IMR-90 (cell line): ENCODE results near the gene TNF. TPM values are rescaled to one million over a fixed set of nuclear protein-coding genes. Genes with fewer than 3 reads are reported as not detected.

ENCODE experiments used
- ATAC-seq: fragments of 200-7000 bp; cut with Tn5 transposase; 2 replicates; pipeline ENCODE4 v1.9.1; 2020; ENCODE audit warnings: low read depth, mild to moderate bottlenecking, moderate library complexity
- BruUV-seq: library from RNA; stranded (reverse); fragments of 400-500 nt; replicated peaks from 2 replicates; lab custom pipeline; 2021; lab: Mats Ljungman, UMichigan
- CTCF ChIA-PET: fragments of 300-600 bp; formaldehyde crosslinking; extraction: SDS; loops from one replicate; lab custom pipeline; 2021; ENCODE audit warnings: antibody characterized with exemption; lab: Yijun Ruan, JAX
- POLR2A ChIA-PET: fragments of 300-600 bp; sonication (Branson Sonifier 250); formaldehyde crosslinking; loops from one replicate; lab custom pipeline; 2022; ENCODE audit warnings: antibody characterized with exemption; ENCODE audit not compliant: unreplicated experiment; lab: Charles Lee
- DNase-seq: peaks from one replicate; pipeline ENCODE4 v3.0.0; 2013
- H2AFZ ChIP-seq: replicated peaks from 2 replicates; pipeline ENCODE3; 2013; ENCODE audit warnings: low read length, mild to moderate bottlenecking; ENCODE audit not compliant: poor library complexity
- H2AK5ac ChIP-seq: 2 replicates; pipeline ENCODE4 v1.6.1; 2013; ENCODE audit warnings: low read depth, low read length, inconsistent platforms
- H2AK9ac ChIP-seq: replicated peaks from 2 replicates; pipeline ENCODE3; 2013; ENCODE audit warnings: mild to moderate bottlenecking, low read depth, low read length, moderate library complexity; ENCODE audit not compliant: poor library complexity
- H2BK120ac ChIP-seq: 2 replicates; pipeline ENCODE4 v1.6.1; 2013; ENCODE audit warnings: low read depth, low read length, inconsistent platforms
- H2BK15ac ChIP-seq: 3 replicates; pipeline ENCODE4 v1.6.1; 2013; ENCODE audit warnings: low read depth, low read length, inconsistent platforms
- H2BK20ac ChIP-seq: 2 replicates; pipeline ENCODE4 v1.6.1; 2013; ENCODE audit warnings: low read depth, mild to moderate bottlenecking, inconsistent platforms, low read length, moderate library complexity
- H2BK5ac ChIP-seq: 2 replicates; pipeline ENCODE4 v1.6.1; 2013; ENCODE audit warnings: mild to moderate bottlenecking, low read depth, low read length, inconsistent platforms; ENCODE audit not compliant: poor library complexity, severe bottlenecking
- H3K14ac ChIP-seq: replicated peaks from 2 replicates; pipeline ENCODE4 v1.6.1; 2013; ENCODE audit warnings: low read depth, low read length, inconsistent platforms
- H3K18ac ChIP-seq: 2 replicates; pipeline ENCODE4 v1.6.1; 2013; ENCODE audit warnings: low read depth, low read length, control low read depth
- H3K23ac ChIP-seq: 2 replicates; pipeline ENCODE4 v1.6.1; 2013; ENCODE audit warnings: low read depth, low read length, inconsistent platforms
- H3K27ac ChIP-seq: 2 replicates; pipeline ENCODE4 v1.5.1; 2013; ENCODE audit warnings: mild to moderate bottlenecking, control low read depth, low read length; ENCODE audit not compliant: insufficient read depth
- H3K27me3 ChIP-seq: 2 replicates; pipeline ENCODE4 v1.6.1; 2013; ENCODE audit warnings: low read length; ENCODE audit not compliant: control insufficient read depth, insufficient read depth
- H3K36me3 ChIP-seq: 2 replicates; pipeline ENCODE4 v1.6.1; 2013; ENCODE audit warnings: low read length, mixed read lengths; ENCODE audit not compliant: control insufficient read depth, insufficient read depth
- H3K4ac ChIP-seq: 2 replicates; pipeline ENCODE4 v1.6.1; 2013; ENCODE audit warnings: low read depth, low read length, inconsistent platforms
- H3K4me1 ChIP-seq: 2 replicates; pipeline ENCODE4 v1.6.1; 2013; ENCODE audit warnings: low read length, mixed read lengths; ENCODE audit not compliant: control insufficient read depth, insufficient read depth
- H3K4me2 ChIP-seq: 2 replicates; pipeline ENCODE4 v1.6.1; 2013; ENCODE audit warnings: low read depth, mild to moderate bottlenecking, control low read depth, low read length, moderate library complexity
- H3K4me3 ChIP-seq: 2 replicates; pipeline ENCODE4 v1.5.1; 2013; ENCODE audit warnings: low read depth, mild to moderate bottlenecking, control low read depth, low read length, moderate library complexity; ENCODE audit not compliant: insufficient read depth
- H3K56ac ChIP-seq: 2 replicates; pipeline ENCODE4 v1.6.1; 2013; ENCODE audit warnings: low read length, inconsistent platforms; ENCODE audit not compliant: insufficient read depth; ENCODE audit errors: extremely low read depth
- H3K79me1 ChIP-seq, 2 experiments: 2 replicates each; pipeline ENCODE4 v1.6.1; 2013; ENCODE audit warnings: low read length in 2 of 2, inconsistent platforms in 1 of 2, low read depth in 1 of 2
- H3K9ac ChIP-seq: 2 replicates; pipeline ENCODE4 v1.6.1; 2013; ENCODE audit warnings: low read depth, low read length, control low read depth
- H3K9me1 ChIP-seq: 2 replicates; pipeline ENCODE4 v1.6.1; 2013; ENCODE audit warnings: low read length, inconsistent platforms; ENCODE audit not compliant: insufficient read depth
- H3K9me3 ChIP-seq: 2 replicates; pipeline ENCODE4 v1.6.1; 2013; ENCODE audit warnings: low read length; ENCODE audit not compliant: control insufficient read depth, insufficient read depth
- H4K20me1 ChIP-seq: 2 replicates; pipeline ENCODE4 v1.6.1; 2013; ENCODE audit warnings: low read length, inconsistent platforms; ENCODE audit not compliant: insufficient read depth
- H4K5ac ChIP-seq: 2 replicates; pipeline ENCODE4 v1.6.1; 2013; ENCODE audit warnings: mild to moderate bottlenecking, low read depth, low read length, control low read depth
- H4K8ac ChIP-seq, 2 experiments: 2 replicates each; pipeline ENCODE4 v1.6.1; 2013; ENCODE audit warnings: low read depth in 2 of 2, low read length in 2 of 2, control low read depth in 1 of 2, inconsistent platforms in 1 of 2
- H4K91ac ChIP-seq: 2 replicates; pipeline ENCODE4 v1.6.1; 2013; ENCODE audit warnings: low read depth, low read length, inconsistent platforms; ENCODE audit not compliant: insufficient read depth
- CEBPB ChIP-seq: IDR thresholded peaks from 2 replicates; pipeline ENCODE4 v1.6.1; 2012; ENCODE audit warnings: low read depth, low read length, improper control_type of control experiment
- CHD1 ChIP-seq: IDR thresholded peaks from 2 replicates; pipeline ENCODE4 v1.6.1; 2012; ENCODE audit warnings: low read depth, low read length, improper control_type of control experiment
- RAD21 ChIP-seq: IDR thresholded peaks from 2 replicates; pipeline ENCODE4 v1.6.1; 2012; ENCODE audit warnings: low read length, improper control_type of control experiment
- WGBS, 2 experiments: methylation state at CpG; one replicate each; pipeline versions ENCODE4 v1.1.5 to v1.1.7; 2013; ENCODE audit warnings: missing lambda C conversion rate in 2 of 2; ENCODE audit not compliant: insufficient read length in 1 of 2; ENCODE audit errors: extremely low coverage in 2 of 2; 5-methylcytosine and 5-hydroxymethylcytosine counted together
- dilution Hi-C: fragments of 300-500 bp; cut with HindIII; formaldehyde crosslinking; loops from one replicate; pipeline ENCODE4 v1.14.3; 2018; ENCODE audit warnings: low sequenced_read_pairs; ENCODE audit not compliant: unreplicated experiment
- in situ Hi-C: fragments of 300-500 bp; cut with MboI; formaldehyde crosslinking; loops from 3 replicates; pipeline ENCODE4 v1.14.3; 2019; ENCODE audit warnings: low sequenced_read_pairs, inconsistent platforms, mixed read lengths
- intact Hi-C: fragments of 100-400 bp; cut with micrococcal nuclease; formaldehyde crosslinking; loops from 2 replicates; pipeline ENCODE4 v1.10.0; 2022
- polyA plus RNA-seq, 3 experiments: library from polyadenylated mRNA; depleted of rRNA; stranded (reverse); fragments of >200 nt; gene quantifications; 2 replicates each; pipeline ENCODE4 v1.2.3, GENCODE V29; 2012; ENCODE audit warnings: low replicate concordance in 1 of 3
- total RNA-seq: library from RNA; depleted of rRNA; stranded (reverse); fragments of >200 nt; gene quantifications from 2 replicates; pipeline ENCODE4 v1.2.3, GENCODE V29; 2012
- TF ChIP-seq, protein P1 (sequence below): fragments of 150-350 bp; IDR thresholded peaks from 2 replicates; pipeline ENCODE4 v1.6.1; 2017; ENCODE audit warnings: mild to moderate bottlenecking, antibody characterized with exemption, low read length, low read depth

TNF gene
- total and polyA plus RNA-seq, 2 of the 4 experiments (the other 2 are of a cell fraction), result not detected

DNA sequence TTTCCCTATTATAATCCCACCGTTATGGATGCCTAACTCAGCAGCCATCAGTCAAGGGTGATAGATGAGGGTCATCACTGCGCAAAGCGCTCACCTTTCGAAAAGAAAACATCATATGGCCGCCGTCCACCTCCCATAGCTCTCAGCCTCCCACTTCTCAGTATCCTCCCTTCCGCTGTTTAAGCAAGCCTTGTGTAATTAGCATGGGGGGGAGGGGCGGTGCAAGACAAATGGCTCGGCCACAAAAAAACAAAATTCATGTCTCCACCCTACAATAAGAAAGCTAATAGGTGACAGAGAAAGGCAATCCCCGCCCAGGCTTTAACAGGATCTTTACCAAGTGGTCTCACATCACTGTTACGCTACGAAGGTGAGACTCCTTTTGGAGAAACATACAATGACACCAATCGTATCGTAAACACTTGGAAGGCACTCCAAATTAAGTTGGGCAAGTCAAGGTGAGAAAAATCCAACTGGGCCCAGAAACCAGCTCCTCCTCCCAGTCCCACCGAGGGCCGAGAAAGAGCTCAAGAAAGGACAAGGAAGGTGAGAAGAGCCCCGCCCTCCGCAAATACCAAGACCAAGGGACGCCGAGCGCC lies 34.2 kb upstream of the TNF start:
- BruUV-seq, result TSS peak; percentile 86
- POLR2A ChIA-PET, result interaction anchor here (0.6 to 1.0 kb wide), 4 partner anchors 45 to 1428 kb away, joined by 3 to 4 read pairs (median 4); partner anchors contain the start of gene C6orf47

More for the DNA sequence above, 34.2 kb upstream of the TNF start:
- H3K27ac ChIP-seq, result peak overlapping the region; percentile 83
- H4K8ac ChIP-seq, result peak overlapping the region; percentile 87 to 99
- no peaks in the 10 kb centered on the region for H3K9me3 ChIP-seq
- H3K4me2 ChIP-seq, result peak overlapping the region; percentile 85
- in situ Hi-C loops (loop anchor here (5.0 to 10.0 kb wide), 2 partner anchors 49 to 294 kb away; no protein-coding TSS in a partner anchor), dilution Hi-C loops (no loop called here), intact Hi-C loops (loop anchor here (1.0 kb wide), 1 partner anchor 48 kb away; no protein-coding TSS in a partner anchor)
- TF ChIP-seq CHD1 (0 out of 2 replicates have a peak, but pooled peaks have one; percentile 22), CEBPB (peak; percentile 68), RAD21 (0 out of 2 replicates have a peak, but pooled peaks have one; percentile 4)
- TF ChIP-seq, protein P1, sequence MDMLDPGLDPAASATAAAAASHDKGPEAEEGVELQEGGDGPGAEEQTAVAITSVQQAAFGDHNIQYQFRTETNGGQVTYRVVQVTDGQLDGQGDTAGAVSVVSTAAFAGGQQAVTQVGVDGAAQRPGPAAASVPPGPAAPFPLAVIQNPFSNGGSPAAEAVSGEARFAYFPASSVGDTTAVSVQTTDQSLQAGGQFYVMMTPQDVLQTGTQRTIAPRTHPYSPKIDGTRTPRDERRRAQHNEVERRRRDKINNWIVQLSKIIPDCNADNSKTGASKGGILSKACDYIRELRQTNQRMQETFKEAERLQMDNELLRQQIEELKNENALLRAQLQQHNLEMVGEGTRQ, result no peak
- peak overlapping the region; percentile 99 for H2AK5ac ChIP-seq
- H2BK120ac ChIP-seq, result peak overlapping the region; percentile 73
- peak overlapping the region; percentile 69 for H3K18ac ChIP-seq
- peak overlapping the region; percentile 36; the same call in 1 of the 2 replicates for H2BK20ac ChIP-seq
- ATAC-seq (peak; percentile 25; the same call in 1 of the 2 replicates), DNase-seq (peak; percentile 50)
- peak overlapping the region; percentile 98 for H2AK9ac ChIP-seq
- WGBS, 2 experiments, result 0% methylated on average over 2 of the region's 21 CpGs; no CpG with 5 or more reads in 1 of the 2 experiments
- peak overlapping the region; percentile 99 for H4K91ac ChIP-seq
- peaks cover 10% of the 10 kb centered on the region for H3K4me1 ChIP-seq
- H2BK5ac ChIP-seq, result peak overlapping the region; percentile 99
- peak overlapping the region; percentile 93 for H2AFZ ChIP-seq
- peak overlapping the region; percentile 99 for H3K23ac ChIP-seq
- peak overlapping the region; percentile 35; the same call in 1 of the 3 replicates for H2BK15ac ChIP-seq
- CTCF ChIA-PET, result interaction anchor here (0.6 to 1.5 kb wide), 4 partner anchors 9 to 58 kb away, joined by 3 to 6 read pairs (median 3); no protein-coding TSS in a partner anchor
- H3K9me1 ChIP-seq, result 0 out of 2 replicates have a peak, but pooled peaks cover 6% of the 10 kb centered on the region
- H4K5ac ChIP-seq, result peak overlapping the region; percentile 87
- H3K36me3 ChIP-seq, result peaks cover 32% of the 10 kb centered on the region
- peak overlapping the region; percentile 99 for H3K56ac ChIP-seq
- peaks cover 14 to 54% of the 10 kb centered on the region in 2 experiments for H3K79me1 ChIP-seq
- H3K9ac ChIP-seq, result peak overlapping the region; percentile 99
- no peaks in the 10 kb centered on the region for H3K27me3 ChIP-seq
- H4K20me1 ChIP-seq, result peaks cover 56% of the 10 kb centered on the region
- H3K4me3 ChIP-seq, result peak overlapping the region; percentile 72
- peak overlapping the region; percentile 100 for H3K14ac ChIP-seq
- peak overlapping the region; percentile 96 for H3K4ac ChIP-seq
